ENCODE results near the gene AP1M1.

The AP1M1 gene

DNA sequence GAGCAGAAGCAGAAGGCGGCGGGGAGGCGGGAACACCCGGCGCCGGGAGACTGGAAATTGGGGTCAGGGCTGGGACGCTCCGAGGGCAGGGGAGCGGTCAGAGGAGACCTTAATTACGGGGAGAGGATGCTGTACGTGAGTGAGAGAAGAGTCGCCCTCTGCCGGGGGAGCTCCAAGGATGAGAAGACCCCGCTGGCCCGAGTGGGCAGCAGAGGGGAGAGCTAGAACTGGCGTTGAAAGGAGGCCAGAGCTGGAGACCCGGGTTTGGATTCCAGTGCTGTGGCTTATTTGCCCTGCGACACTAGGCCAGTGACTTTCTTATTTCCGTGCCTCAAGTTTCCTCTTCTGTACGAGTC, 12.0 kb upstream of the AP1M1 start:
- peak; percentile 42 for DNase-seq

DNA sequence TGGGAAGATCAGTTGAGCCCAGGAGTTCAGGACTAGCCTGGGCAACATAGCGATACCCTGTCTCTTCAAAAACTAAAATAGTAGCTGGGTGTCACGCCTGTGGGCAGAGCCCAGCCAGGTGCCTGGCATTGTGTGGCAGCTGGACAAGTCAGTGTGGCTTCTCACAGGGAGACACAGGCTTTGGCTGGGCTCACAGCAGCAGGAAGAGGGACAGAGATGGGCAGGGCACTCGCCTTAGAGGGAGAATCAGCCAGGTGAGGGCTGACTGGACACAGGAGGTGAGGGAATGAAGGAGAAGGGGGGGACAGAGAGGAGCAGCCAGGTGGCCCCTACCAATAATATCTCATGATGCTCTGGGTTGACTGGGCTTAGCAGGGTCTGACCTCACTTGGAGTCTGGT, 9.2 kb upstream of the AP1M1 start:
- DNase-seq = no peak

GRCh38 chr19:16190198-16190597, 7.5 kb upstream of the AP1M1 start:
- no peak for DNase-seq

DNA sequence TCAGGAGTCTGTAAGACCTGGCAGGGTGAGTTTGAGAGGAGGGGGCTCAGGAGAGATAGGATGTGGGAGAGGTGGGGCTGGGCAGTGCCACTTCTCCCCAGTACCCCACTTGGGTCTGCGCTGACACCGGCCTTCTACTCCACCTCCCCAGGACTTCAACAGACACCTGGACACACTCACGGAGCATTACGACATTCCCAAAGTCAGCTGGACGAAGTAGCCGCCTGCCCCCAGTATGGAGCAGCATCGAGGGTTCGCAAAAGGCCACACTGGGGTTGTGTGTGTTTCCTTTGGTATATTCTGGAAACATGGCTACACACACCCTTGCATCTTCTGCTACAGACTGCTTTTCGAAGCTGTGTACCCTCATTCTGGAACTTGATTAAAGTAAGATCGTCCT, 7.0 kb upstream of the AP1M1 start:
- DNase-seq = no peak

- no peak for DNase-seq
Observed at GRCh38 chr19:16191216-16191908, 6.3 kb upstream of the AP1M1 start.

GRCh38 chr19:16193466-16193865, 4.2 kb upstream of the AP1M1 start:
- no peak for DNase-seq

- no peak for DNase-seq
Observed at GRCh38 chr19:16197188-16197621, 506 bp upstream of the AP1M1 start.

- DNase-seq = no peak
Observed at GRCh38 chr19:16198370-16198651, 600 bp downstream of the AP1M1 start.

GRCh38 chr19:16199275-16199932, 1.7 kb downstream of the AP1M1 start:
- no peak for DNase-seq

- no peak for DNase-seq
Observed at GRCh38 chr19:16200038-16201010, 2.6 kb downstream of the AP1M1 start.

- no peak for DNase-seq
Observed at GRCh38 chr19:16201011-16201391, 3.3 kb downstream of the AP1M1 start.

GRCh38 chr19:16202320-16203255, 4.9 kb downstream of the AP1M1 start:
- DNase-seq = no peak

DNA sequence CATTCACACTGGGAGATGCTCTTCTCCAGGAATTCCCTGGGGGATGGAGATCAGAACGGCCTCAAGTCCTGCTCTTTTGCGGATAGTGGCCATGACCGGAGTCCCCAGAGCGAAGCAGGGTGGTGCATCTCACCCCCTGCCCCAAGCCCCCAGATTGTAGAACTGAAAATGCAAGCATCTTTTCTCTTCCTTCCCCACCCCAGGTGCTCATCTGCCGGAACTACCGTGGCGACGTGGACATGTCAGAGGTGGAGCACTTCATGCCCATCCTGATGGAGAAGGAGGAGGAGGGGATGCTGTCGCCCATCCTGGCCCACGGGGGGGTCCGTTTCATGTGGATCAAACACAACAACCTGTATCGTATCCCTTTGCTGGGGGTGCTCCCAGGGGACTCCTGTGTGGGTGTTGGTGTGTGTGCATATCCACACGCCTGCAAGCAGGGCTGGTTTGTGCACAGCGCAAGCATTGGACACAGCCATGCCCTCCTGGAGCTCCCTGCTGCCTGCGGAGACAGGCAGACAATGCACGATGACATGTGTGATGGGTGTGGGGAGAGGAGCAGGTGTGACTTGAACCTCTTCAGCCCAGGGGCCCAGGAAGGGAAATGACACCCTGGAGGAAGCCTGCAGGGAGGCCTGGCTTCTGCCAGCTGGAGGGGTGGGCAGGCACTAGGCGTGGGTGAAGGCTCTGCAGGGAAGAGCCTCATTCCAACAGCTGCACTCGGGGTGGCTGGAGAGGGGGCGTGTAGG, 5.7 kb downstream of the AP1M1 start:
- DNase-seq = no peak

DNA sequence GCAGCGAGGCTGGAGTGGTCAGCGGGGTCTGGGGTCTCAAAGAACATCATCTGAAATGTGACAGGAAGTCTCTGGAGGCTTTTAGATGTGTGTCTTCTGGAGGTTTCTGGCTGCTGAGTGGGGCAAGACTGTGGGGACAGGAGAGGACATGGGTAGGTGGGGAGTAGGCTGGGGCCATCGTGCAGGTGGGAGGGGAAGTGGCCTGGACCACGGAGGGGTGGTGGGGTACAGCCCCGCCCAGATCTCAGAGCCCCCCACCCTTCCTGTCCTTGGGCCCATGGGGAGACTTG, 6.2 kb downstream of the AP1M1 start:
- DNase-seq = no peak

DNA sequence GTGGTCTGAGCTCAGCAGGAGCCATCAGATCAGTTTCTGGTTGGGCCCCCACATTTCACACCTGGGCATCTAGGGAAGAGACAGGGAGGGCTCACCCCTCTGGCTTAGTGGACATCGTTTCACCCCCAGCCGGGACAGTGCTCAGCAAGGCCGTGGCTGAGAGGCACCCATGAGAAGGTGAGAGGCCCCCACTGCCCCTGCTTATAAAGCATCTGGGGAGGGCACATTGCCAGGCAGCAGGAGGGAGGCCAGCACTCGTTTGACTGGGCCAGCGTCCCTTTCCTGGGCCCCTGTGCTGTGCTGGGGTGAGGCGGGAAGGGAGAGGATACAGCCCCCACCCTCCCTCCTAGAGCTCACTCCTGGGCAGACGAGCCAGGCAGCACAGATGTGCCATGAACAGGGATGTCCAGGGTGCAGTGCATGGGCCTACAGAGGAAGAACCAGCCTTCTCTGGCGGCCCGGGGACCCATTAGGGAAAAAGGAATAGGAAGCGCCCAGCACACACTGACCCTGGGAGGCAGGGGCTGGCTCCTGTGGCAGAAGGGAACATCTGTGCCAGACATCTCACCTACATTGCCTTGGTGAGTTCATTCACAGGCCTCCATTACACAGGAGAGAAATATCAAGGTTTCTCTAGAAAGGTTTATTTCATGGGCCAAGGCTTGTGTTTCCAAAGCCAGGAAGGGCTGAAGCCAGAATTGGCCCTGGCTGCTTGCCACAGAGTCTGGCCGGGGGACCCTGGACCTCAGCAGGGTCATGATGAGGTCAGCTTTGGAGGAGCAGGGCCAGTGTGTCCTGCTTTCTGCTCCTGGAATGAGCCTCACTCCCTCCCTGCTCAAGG, 7.7 kb downstream of the AP1M1 start:
- DNase-seq = no peak

- DNase-seq = no peak
Observed at GRCh38 chr19:16206046-16206605, 8.4 kb downstream of the AP1M1 start.

GRCh38 chr19:16206637-16207036, 8.9 kb downstream of the AP1M1 start:
- no peak for DNase-seq

DNA sequence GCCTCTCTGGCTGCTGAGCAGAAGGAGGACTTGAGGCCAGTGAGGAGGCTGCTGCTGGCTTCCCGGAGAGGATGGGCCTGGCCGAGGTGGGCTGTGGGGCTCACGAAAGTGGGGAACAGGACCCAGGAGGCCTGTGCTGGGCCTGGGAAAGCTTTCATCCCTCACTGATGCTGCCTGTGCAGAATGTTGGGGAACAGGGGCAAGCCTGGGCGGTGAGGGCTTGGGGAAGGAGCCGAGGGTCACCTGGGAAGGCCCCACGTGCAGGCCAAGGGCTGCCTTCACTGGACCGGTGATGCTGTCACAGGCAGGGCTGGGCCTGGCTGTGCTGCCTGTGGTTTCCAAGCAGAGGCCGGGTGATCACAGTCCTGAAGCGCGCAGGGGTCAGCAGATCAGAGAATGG, 9.4 kb downstream of the AP1M1 start:
- no peak for DNase-seq

DNA sequence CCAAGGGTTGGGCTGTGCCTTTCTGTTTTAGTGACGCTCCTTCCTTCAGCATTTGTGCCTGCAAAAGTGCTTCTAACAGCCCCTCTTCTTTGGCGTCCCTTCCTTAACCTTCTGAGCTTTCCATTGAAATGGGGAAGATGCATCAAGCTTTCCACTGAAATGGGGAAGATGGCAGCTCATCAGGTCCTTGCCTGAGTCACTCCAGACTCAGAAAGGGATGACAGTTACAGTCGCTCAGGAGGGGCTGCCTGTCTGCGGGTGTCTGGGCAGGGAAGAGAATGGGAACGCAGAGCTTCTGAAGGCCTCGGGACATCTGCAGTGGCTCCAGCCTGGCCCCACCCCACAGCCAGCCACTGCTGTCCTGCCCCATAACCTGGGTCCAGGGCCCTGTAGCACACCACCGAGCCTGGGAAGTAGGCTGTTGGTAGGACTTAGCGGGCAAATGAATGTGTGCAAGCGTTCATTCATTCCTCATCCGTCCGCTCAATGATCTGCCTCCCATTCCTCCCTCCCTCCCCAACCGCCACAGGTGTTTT, 9.8 kb downstream of the AP1M1 start:
- no peak for DNase-seq

DNA sequence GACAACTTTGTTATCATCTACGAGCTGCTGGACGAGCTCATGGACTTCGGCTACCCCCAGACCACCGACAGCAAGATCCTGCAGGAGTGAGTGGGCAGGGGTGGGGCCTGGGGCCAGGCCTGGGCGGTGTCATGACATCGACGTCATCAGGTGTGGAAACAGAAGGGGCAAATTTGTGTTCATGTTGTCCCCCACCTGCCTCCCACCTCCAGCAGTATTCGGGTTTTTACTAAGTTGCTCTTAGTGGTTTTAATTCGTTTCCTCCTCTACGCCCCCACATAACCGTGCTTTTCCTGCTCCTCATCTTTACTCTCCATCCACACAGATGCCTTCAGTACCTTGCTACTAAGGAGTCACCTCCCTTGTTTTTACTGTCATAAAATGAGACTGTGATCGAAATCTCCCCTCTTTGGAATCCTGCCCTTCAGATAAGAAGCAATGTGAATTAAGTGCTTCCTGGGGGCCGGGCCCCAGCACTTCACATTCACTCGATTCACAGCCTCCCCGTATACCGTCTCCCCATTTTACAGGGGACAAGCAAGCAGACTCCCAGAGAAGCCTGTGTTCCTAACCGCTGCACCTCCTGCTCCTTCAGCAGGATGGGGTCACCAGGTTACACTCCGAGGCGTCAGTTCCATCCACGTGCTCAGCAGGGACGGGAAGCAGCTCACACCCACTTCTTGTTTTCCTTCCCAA, 10.5 kb downstream of the AP1M1 start:
- no peak for DNase-seq
